ENCODE results near the gene TM9SF3. TPM values are rescaled to one million over a fixed set of nuclear protein-coding genes. Genes with fewer than 3 reads are reported as not detected.
A peak's percentile ranks its signal among the peaks of the same experiment; 100 is the strongest.

TM9SF3 gene
- total RNA-seq, 3 donors from 2014 or later = 188 to 241 (median 212) TPM

GRCh38 chr10:96588060-96588554, 1.3 kb upstream of the TM9SF3 start:
- H3K4me1 ChIP-seq (ENCODE audit: low read depth) = peaks cover 39% of the 10 kb centered on the region
- ATAC-seq (peak; percentile 54), DNase-seq (peak in 1 of 3 donors; percentile 47)
- TF ChIP-seq CTCF (IDR thresholded peaks at IDR 0.05) = no peak
- intact Hi-C loops (cut with DNase I, micrococcal nuclease) = no loop called here
- H3K36me3 ChIP-seq (ENCODE audit: low read depth) = no peaks in the 10 kb centered on the region
- H3K4me3 ChIP-seq = no peak overlapping the region
- no peaks in the 10 kb centered on the region for H3K9me3 ChIP-seq

- Histone ChIP-seq H3K36me3 (ENCODE audit: low read depth) (no peaks in the 10 kb centered on the region), H3K9me3 (no peaks in the 10 kb centered on the region), H3K4me1 (ENCODE audit: low read depth) (peaks cover 45% of the 10 kb centered on the region), H3K4me3 (peak overlapping the region; percentile 92)
- DNase-seq = peak in 1 of 3 donors; percentile 62
- intact Hi-C loops (cut with DNase I, micrococcal nuclease) = no loop called here
- no peak for TF ChIP-seq CTCF (IDR thresholded peaks at IDR 0.05)
- ATAC-seq = peak; percentile 2
Observed at GRCh38 chr10:96587264-96588059, 650 bp upstream of the TM9SF3 start.

- ATAC-seq (peak; percentile 77), DNase-seq (peak in 1 of 3 donors; percentile 88)
- Histone ChIP-seq H3K9me3 (no peaks in the 10 kb centered on the region), H3K36me3 (ENCODE audit: low read depth) (no peaks in the 10 kb centered on the region), H3K4me1 (ENCODE audit: low read depth) (peaks cover 58% of the 10 kb centered on the region), H3K4me3 (peak overlapping the region; percentile 92)
- no peak for TF ChIP-seq CTCF (IDR thresholded peaks at IDR 0.05)
- intact Hi-C loops (cut with DNase I, micrococcal nuclease) = no loop called here
Observed at GRCh38 chr10:96585736-96586418, 935 bp downstream of the TM9SF3 start.

- Histone ChIP-seq H3K4me1 (ENCODE audit: low read depth) (peaks cover 67% of the 10 kb centered on the region), H3K4me3 (no peak overlapping the region), H3K9me3 (no peaks in the 10 kb centered on the region), H3K36me3 (ENCODE audit: low read depth) (no peaks in the 10 kb centered on the region)
- ATAC-seq = no peak
- no peak for DNase-seq
- intact Hi-C loops (cut with DNase I, micrococcal nuclease) = no loop called here
- TF ChIP-seq CTCF (IDR thresholded peaks at IDR 0.05) = no peak
Observed at GRCh38 chr10:96584474-96584873, 2.3 kb downstream of the TM9SF3 start.

GRCh38 chr10:96584035-96584434, 2.8 kb downstream of the TM9SF3 start:
- TF ChIP-seq CTCF (IDR thresholded peaks at IDR 0.05) = no peak
- Histone ChIP-seq H3K4me1 (ENCODE audit: low read depth) (peaks cover 66% of the 10 kb centered on the region), H3K4me3 (no peak overlapping the region), H3K36me3 (ENCODE audit: low read depth) (no peaks in the 10 kb centered on the region), H3K9me3 (no peaks in the 10 kb centered on the region)
- no peak for DNase-seq
- intact Hi-C loops (cut with DNase I, micrococcal nuclease) = no loop called here
- ATAC-seq = no peak
